GM13977 (cell line): ENCODE measurements around the gene HTR1B.

Experiments used
- DNase-seq: peaks from one replicate; pipeline ENCODE4 v3.0.0; 2012; ENCODE audit warnings: low spot score
- in situ Hi-C: fragments of 300-500 bp; cut with MboI; formaldehyde crosslinking; loops from one replicate; pipeline ENCODE4 v1.12.0; 2022; ENCODE audit warnings: low sequenced_read_pairs, low pct_unique_long_range_greater_than_20kb, mixed read lengths, inconsistent platforms; ENCODE audit not compliant: unreplicated experiment
- TF ChIP-seq, protein P1 (sequence below): IDR thresholded peaks from 2 replicates; pipeline ENCODE4 v1.5.1; 2012; ENCODE audit warnings: mild to moderate bottlenecking, control low read depth; ENCODE audit not compliant: insufficient read depth; ENCODE audit errors: extremely low read depth, missing control alignments

HTR1B gene

DNA sequence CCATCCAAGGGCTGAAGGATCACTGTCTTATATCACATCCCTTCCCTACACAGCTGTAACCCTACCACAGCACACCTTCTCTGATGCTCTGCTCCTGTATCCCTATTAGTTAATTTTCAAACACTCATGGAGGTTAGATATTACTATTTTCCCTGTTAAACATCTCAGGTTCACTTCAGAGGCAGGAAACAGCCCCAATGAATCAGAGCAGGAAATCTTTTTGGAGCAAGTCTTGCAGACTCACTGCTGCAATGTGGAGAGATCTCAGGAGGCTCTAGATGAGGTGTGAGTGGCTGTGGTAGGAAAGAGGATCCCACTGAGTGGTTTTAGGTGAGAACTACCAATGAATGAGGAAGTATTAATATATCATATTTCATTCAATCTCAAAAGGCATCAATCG lies 19.7 kb upstream of the HTR1B start:
- TF ChIP-seq, protein P1, sequence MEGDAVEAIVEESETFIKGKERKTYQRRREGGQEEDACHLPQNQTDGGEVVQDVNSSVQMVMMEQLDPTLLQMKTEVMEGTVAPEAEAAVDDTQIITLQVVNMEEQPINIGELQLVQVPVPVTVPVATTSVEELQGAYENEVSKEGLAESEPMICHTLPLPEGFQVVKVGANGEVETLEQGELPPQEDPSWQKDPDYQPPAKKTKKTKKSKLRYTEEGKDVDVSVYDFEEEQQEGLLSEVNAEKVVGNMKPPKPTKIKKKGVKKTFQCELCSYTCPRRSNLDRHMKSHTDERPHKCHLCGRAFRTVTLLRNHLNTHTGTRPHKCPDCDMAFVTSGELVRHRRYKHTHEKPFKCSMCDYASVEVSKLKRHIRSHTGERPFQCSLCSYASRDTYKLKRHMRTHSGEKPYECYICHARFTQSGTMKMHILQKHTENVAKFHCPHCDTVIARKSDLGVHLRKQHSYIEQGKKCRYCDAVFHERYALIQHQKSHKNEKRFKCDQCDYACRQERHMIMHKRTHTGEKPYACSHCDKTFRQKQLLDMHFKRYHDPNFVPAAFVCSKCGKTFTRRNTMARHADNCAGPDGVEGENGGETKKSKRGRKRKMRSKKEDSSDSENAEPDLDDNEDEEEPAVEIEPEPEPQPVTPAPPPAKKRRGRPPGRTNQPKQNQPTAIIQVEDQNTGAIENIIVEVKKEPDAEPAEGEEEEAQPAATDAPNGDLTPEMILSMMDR, result no peak
- in situ Hi-C loops, result no loop called here
- DNase-seq, result no peak

DNA sequence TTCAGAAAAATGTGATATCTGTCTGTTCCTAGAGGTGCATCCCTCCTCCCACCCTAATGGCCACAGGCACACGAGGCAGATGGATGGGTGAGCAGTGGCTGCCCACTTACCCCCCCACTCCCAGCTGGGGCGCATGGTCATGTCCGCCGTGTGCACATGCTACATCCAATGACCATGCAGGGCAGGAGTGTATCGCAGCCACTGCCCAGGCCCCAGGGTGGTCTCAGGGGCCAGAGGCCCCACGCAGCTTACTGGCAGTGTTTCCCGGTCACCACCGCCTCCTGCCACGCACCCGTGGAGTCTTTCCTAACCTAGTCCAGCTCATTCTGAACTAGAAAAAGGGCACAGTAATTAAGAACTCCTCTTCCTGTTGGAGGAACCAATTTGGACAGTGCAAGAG lies 11.7 kb upstream of the HTR1B start:
- TF ChIP-seq, protein P1, result no peak
- in situ Hi-C loops, result no loop called here
- no peak for DNase-seq

DNA sequence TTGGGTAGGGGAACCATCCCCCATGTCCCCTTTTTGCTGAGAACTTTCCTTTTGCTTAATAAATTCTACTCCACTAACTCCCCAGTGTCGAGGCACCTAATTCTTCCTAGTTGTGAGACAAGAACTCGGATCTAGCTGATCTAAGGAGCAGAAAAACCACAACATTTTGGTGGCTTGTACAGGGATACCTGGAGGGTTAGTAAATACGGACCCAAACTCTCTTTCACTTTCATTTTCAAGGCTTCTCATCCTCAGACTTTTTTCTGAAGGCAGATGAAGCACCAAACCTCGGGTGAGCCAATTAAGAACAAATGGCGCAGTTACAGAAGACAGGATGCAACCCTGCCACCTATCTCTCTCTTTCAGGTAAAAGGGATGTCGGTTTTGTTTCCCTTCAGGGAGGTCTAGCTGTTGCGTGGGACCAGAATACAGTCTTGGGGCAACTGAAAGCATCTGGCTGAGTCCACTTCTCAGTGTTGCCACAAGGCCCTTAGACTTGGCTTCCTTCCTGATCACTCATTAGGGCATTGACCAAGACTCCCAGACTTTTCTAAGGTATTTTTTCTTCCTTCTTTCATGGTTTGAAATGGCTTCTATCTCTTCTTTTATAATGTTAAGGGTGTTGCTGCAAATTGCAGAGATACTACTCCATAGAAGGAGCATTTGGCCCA lies 11.1 kb upstream of the HTR1B start:
- in situ Hi-C loops, result no loop called here
- DNase-seq, result no peak
- TF ChIP-seq, protein P1, result no peak

DNA sequence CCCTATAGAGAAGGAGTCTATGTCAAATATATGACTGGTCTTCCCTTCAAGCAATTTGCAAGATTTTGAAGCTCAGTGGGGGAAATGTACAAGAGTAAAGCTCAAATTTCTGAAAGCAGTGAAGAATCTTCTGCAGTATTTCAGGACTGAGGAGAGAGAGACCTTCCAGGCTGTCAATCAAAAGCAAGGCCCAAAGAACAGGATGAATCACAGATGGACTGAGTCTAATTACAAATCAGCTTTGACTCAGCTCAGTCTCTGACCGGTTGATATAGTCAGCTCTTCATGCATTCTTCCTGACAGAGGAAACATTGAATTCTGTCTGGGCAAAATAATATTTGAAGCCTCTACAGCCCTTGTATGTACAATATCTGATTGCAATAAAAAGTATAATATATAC lies 7.7 kb upstream of the HTR1B start:
- in situ Hi-C loops, result no loop called here
- no peak for DNase-seq
- TF ChIP-seq, protein P1, result no peak

DNA sequence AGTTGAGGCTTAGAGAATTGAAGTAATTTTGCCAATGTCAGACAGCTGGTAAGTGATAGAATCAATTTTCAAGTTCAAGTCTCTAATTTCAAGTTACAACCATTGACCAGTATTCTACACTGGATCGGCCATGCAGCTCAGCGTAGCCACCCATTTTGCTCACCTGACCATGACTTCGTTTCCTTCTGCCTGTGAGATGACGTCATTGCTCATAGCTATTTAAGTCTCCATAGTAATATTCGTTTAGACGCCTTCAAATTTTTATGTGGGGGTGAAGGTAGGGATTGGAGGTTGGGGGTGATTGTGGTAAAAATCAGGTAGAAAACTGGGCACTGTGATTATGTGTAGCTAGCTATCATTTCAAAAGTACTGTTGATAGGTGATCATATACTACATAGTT lies 5.6 kb upstream of the HTR1B start:
- DNase-seq, result no peak
- in situ Hi-C loops, result no loop called here
- TF ChIP-seq, protein P1, result no peak

DNA sequence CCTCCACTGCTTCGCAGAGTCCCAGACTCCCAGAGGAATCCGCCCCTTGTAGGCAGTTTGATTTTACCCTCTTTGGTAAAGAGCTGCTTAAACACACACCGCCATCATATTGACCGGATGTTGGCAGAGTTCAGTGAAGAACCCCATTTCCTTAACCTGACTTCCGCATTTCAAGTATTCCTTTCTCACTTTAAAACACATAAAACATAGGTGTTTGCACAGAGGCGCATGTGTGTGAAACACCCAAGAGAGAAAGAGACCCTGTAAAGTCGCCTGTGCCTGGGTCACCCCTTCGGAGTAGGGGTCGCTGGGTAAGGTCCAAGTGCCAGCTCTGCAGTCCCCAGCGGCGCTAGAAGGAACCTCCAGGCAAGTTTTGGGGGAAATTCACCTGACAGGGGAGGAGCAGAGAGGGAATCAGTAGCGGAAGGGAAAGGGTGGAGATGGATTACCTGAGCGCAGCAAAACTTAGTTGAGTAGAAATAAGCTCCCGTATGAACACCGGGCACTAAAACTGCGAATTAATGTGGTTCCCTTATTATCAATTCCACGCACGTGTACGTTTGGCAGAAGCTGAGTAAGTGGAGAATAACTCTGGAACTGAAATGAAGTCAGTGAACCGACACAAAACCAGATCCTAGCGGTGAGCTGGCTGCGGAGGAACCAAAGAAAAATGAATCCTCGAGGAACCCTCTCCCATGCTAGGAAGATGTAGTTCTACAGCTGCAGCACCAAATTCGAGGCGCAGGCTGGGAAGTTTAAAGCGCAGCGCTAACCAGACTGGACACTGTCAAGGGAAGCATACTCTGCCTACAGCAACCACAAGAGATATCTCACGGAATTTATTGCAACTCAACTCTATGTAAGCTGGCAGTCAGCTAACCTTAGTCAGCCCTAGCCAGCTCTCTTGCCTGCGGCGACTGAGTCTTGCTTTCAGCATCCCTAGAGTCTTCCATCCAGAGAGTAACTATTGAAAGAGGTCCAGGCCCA lies 3.5 kb upstream of the HTR1B start:
- in situ Hi-C loops, result no loop called here
- peak; percentile 44 for DNase-seq
- TF ChIP-seq, protein P1, result peak; percentile 28
